PC-3 (cell line): ENCODE data around the gene CD99L2. TPM values are rescaled to one million over a fixed set of nuclear protein-coding genes. Genes with fewer than 3 reads are reported as not detected.
"Not testable (repeated sequence)": the region's sequence is repeated elsewhere in the genome, so short reads cannot be mapped to it uniquely, and the experiment has no call there.

Experiments
- ATAC-seq: fragments of 200-7000 bp; cut with Tn5 transposase; 2 replicates; pipeline ENCODE4 v1.9.1; 2020; ENCODE audit warnings: mild to moderate bottlenecking, moderate library complexity
- BruUV-seq: library from RNA; stranded (reverse); fragments of 400-500 nt; replicated peaks from 2 replicates; lab custom pipeline; 2021; lab: Mats Ljungman, UMichigan
- CTCF ChIA-PET: fragments of 300-600 bp; sonication (Branson Sonifier 250); formaldehyde crosslinking; loops from one replicate; lab custom pipeline; 2022; ENCODE audit warnings: antibody characterized with exemption; lab: Charles Lee
- POLR2A ChIA-PET: fragments of 300-600 bp; sonication (Branson Sonifier 250); formaldehyde crosslinking; loops from one replicate; lab custom pipeline; 2022; ENCODE audit warnings: antibody characterized with exemption; ENCODE audit not compliant: unreplicated experiment; lab: Charles Lee
- DNase-seq: peaks from one replicate; pipeline ENCODE4 v3.0.0-alpha.2; 2015
- H2AFZ ChIP-seq: fragments of 300-600 bp; sonication (generic); 2 replicates; pipeline ENCODE4 v1.6.0; 2016; ENCODE audit warnings: antibody characterized with exemption, low read length
- H3F3A ChIP-seq: fragments of 300-600 bp; sonication (generic); one replicate; pipeline ENCODE4 v1.6.0; 2017; ENCODE audit warnings: antibody characterized with exemption, low read length, control low read depth, mild to moderate bottlenecking; ENCODE audit not compliant: unreplicated experiment
- H3K27ac ChIP-seq: fragments of 300-600 bp; sonication (generic); 2 replicates; pipeline ENCODE4 v1.5.1; 2016; ENCODE audit warnings: mild to moderate bottlenecking, low read length
- H3K27me3 ChIP-seq: fragments of 300-600 bp; sonication (generic); 2 replicates; pipeline ENCODE4 v1.6.1; 2016; ENCODE audit warnings: low read length, mixed read lengths
- H3K36me3 ChIP-seq: fragments of 300-600 bp; sonication (generic); 2 replicates; pipeline ENCODE4 v1.6.1; 2016; ENCODE audit warnings: low read depth, mixed run types, low read length, mixed read lengths
- H3K4me1 ChIP-seq: fragments of 300-600 bp; sonication (generic); 2 replicates; pipeline ENCODE4 v1.5.1; 2016; ENCODE audit warnings: low read length; ENCODE audit not compliant: insufficient read depth
- H3K4me2 ChIP-seq: fragments of 300-600 bp; sonication (generic); 2 replicates; pipeline ENCODE4 v1.6.0; 2016; ENCODE audit warnings: low read length
- H3K4me3 ChIP-seq: fragments of 300-600 bp; sonication (generic); 2 replicates; pipeline ENCODE4 v1.5.1; 2016; ENCODE audit warnings: mild to moderate bottlenecking, low read length, mixed read lengths
- H3K79me2 ChIP-seq: fragments of 300-600 bp; sonication (generic); 2 replicates; pipeline ENCODE4 v1.6.1; 2017; ENCODE audit warnings: low read length, mixed read lengths
- H3K9ac ChIP-seq: fragments of 300-600 bp; sonication (generic); 2 replicates; pipeline ENCODE4 v1.6.0; 2016; ENCODE audit warnings: mild to moderate bottlenecking, low read length
- H3K9me2 ChIP-seq: fragments of 300-600 bp; sonication (generic); replicated peaks from 2 replicates; pipeline ENCODE4 v1.6.1; 2016; ENCODE audit warnings: mixed run types, low read length, mixed read lengths
- H3K9me3 ChIP-seq: fragments of 300-600 bp; sonication (generic); 2 replicates; pipeline ENCODE4 v1.6.1; 2016; ENCODE audit warnings: low read length, mixed read lengths
- H4K20me1 ChIP-seq: fragments of 300-600 bp; sonication (generic); 2 replicates; pipeline ENCODE4 v1.6.1; 2016; ENCODE audit warnings: low read length, mixed read lengths
- EZH2 ChIP-seq: fragments of 300-600 bp; sonication (generic); IDR thresholded peaks from one replicate; pipeline ENCODE4 v1.6.1; 2017; ENCODE audit warnings: antibody characterized with exemption, mild to moderate bottlenecking, low read length; ENCODE audit not compliant: unreplicated experiment
- EZH2phosphoT487 ChIP-seq: fragments of 300-600 bp; sonication (generic); IDR thresholded peaks from 2 replicates; pipeline ENCODE4 v1.6.1; 2018; ENCODE audit warnings: mild to moderate bottlenecking, antibody characterized with exemption, low read length, borderline replicate concordance
- intact Hi-C: fragments of 100-400 bp; cut with micrococcal nuclease; formaldehyde crosslinking; loops from 2 replicates; pipeline ENCODE4 v1.9.0; 2023
- total RNA-seq: library from RNA; depleted of rRNA; stranded (reverse); fragments of >200 nt; gene quantifications from 2 replicates; pipeline ENCODE4 v1.2.3, GENCODE V29; 2014
- TF ChIP-seq, protein P1 (sequence below): fragments of 300-600 bp; sonication (generic); conservative IDR thresholded peaks from 2 replicates; pipeline ENCODE4 v1.5.1; 2017; ENCODE audit warnings: antibody characterized with exemption, low read depth, mild to moderate bottlenecking, low read length

Gene CD99L2
- total RNA-seq, 1 experiment from 2014 or later = 9.4 TPM

DNA sequence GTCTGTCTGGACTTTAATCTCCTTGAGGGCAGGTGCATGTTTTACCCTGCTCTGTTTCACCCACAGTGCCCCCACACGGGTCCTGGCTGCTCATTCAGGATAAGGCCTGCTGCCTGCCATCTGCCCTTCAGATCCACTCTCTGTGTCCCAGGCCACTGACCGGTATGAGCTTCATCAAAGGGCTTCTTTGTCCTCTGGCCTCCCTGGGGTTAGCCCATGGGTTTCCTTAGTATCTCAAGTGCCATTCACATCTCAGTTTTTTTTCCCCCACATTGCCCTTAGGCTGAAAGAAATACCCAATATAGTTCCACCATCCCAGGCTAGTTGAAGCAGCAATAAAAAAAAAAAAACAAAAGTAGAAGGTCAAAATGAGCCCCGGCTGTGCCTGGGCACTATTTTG, 9.3 kb downstream of the CD99L2 start:
- Histone ChIP-seq H3F3A (no peaks in the 10 kb centered on the region), H3K4me1 (peaks cover 12% of the 10 kb centered on the region), H2AFZ (no peak overlapping the region), H3K9me2 (no peaks in the 10 kb centered on the region), H3K4me3 (no peak overlapping the region), H4K20me1 (no peaks in the 10 kb centered on the region), H3K79me2 (peaks cover 23% of the 10 kb centered on the region), H3K9ac (no peak overlapping the region), H3K27ac (no peak overlapping the region), H3K36me3 (no peaks in the 10 kb centered on the region), H3K9me3 (no peaks in the 10 kb centered on the region), H3K4me2 (no peak overlapping the region), H3K27me3 (no peaks in the 10 kb centered on the region)
- TF ChIP-seq, protein P1, sequence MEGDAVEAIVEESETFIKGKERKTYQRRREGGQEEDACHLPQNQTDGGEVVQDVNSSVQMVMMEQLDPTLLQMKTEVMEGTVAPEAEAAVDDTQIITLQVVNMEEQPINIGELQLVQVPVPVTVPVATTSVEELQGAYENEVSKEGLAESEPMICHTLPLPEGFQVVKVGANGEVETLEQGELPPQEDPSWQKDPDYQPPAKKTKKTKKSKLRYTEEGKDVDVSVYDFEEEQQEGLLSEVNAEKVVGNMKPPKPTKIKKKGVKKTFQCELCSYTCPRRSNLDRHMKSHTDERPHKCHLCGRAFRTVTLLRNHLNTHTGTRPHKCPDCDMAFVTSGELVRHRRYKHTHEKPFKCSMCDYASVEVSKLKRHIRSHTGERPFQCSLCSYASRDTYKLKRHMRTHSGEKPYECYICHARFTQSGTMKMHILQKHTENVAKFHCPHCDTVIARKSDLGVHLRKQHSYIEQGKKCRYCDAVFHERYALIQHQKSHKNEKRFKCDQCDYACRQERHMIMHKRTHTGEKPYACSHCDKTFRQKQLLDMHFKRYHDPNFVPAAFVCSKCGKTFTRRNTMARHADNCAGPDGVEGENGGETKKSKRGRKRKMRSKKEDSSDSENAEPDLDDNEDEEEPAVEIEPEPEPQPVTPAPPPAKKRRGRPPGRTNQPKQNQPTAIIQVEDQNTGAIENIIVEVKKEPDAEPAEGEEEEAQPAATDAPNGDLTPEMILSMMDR = no peak
- TF ChIP-seq EZH2phosphoT487 (no peak), EZH2 (no peak)
- ChIA-PET POLR2A (interaction anchor here (0.6 kb wide), 1 partner anchor 42 kb away, joined by 3 read pairs; no protein-coding TSS in a partner anchor), CTCF (no interaction called here)
- DNase-seq (no peak), ATAC-seq (no peak)
- BruUV-seq = no TSS peak
- intact Hi-C loops = loop anchor here (10.0 kb wide), 1 partner anchor 54 kb away; no protein-coding TSS in a partner anchor

DNA sequence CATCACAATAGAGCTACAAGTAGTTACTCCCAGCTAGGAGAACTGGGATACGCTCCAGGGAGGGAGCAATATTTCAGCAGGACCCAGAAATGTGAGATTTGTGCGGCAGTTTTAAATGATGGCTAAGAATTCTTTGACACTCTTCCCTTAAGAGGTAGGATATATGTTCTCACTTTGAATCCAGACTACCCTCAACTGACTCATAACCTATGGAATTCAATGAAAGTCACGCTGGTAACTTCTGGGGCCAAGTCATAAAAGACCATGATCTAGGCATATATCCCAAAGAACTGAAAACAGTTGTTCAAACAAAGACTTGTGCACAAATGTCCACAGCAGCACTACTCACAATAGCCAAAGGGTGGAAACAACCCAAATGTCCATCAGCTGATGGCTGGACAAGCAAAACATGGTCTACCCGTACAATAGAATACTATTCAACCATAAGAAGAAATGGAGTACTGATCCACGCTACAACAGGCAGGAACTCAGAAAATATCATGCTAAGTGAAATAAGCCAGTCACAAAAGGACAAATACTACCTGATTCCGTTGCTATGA, 10.5 kb downstream of the CD99L2 start:
- Histone ChIP-seq H3K36me3 (no peaks in the 10 kb centered on the region), H3K9me3 (no peaks in the 10 kb centered on the region), H3K9ac (no peak overlapping the region), H3K27ac (peak overlapping the region; percentile 45), H3K4me3 (no peak overlapping the region), H3K27me3 (no peaks in the 10 kb centered on the region), H3K4me2 (peak overlapping the region; percentile 59), H3K9me2 (no peaks in the 10 kb centered on the region), H3F3A (no peaks in the 10 kb centered on the region), H4K20me1 (no peaks in the 10 kb centered on the region), H2AFZ (no peak overlapping the region), H3K79me2 (peaks cover 29% of the 10 kb centered on the region), H3K4me1 (peaks cover 12% of the 10 kb centered on the region)
- intact Hi-C loops = loop anchor here (10.0 kb wide), 1 partner anchor 53 kb away; no protein-coding TSS in a partner anchor
- peak; percentile 79 for DNase-seq
- CTCF ChIA-PET = no interaction called here
- TF ChIP-seq EZH2 (no peak), EZH2phosphoT487 (no peak)
- TF ChIP-seq, protein P1 = no peak
- POLR2A ChIA-PET = no interaction called here
- no TSS peak for BruUV-seq
- peak; percentile 93 for ATAC-seq

DNA sequence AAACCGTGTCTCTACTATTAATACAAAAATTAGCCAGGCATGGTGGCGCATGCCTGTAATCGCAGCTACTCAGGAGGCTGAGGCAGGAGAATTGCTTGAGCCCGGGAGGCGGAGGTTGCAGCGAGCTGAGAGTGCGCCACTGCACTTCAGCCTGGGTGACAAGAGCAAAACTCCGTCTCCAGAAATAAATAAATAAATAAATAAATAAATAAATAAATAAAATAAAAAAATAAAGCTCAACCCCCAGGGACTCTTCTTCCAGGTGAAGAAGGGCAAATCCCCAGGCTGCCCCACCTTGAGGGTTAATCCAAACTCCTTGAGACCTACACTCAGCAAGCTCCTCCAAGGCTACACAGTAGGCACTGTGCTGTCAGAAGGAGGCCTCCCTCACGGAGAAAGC, 11.2 kb downstream of the CD99L2 start:
- H3K27me3 ChIP-seq, H3K9me3 ChIP-seq, POLR2A ChIA-PET, H2AFZ ChIP-seq, H3K4me3 ChIP-seq, H4K20me1 ChIP-seq, CTCF ChIA-PET, H3K9ac ChIP-seq, ATAC-seq, DNase-seq, H3K9me2 ChIP-seq, BruUV-seq, H3F3A ChIP-seq, H3K36me3 ChIP-seq: not testable (repeated sequence)
- H3K27ac ChIP-seq = peak overlapping the region; percentile 45
- H3K4me2 ChIP-seq = peak overlapping the region; percentile 59
- H3K4me1 ChIP-seq = peaks cover 12% of the 10 kb centered on the region
- peaks cover 29% of the 10 kb centered on the region for H3K79me2 ChIP-seq
- intact Hi-C loops = loop anchor here (10.0 kb wide), 1 partner anchor 52 kb away; no protein-coding TSS in a partner anchor
